ENCODE data around the gene CENPS.
"Not testable (repeated sequence)": the region's sequence is repeated elsewhere in the genome, so short reads cannot be mapped to it uniquely, and the experiment has no call there.

The CENPS gene

DNA sequence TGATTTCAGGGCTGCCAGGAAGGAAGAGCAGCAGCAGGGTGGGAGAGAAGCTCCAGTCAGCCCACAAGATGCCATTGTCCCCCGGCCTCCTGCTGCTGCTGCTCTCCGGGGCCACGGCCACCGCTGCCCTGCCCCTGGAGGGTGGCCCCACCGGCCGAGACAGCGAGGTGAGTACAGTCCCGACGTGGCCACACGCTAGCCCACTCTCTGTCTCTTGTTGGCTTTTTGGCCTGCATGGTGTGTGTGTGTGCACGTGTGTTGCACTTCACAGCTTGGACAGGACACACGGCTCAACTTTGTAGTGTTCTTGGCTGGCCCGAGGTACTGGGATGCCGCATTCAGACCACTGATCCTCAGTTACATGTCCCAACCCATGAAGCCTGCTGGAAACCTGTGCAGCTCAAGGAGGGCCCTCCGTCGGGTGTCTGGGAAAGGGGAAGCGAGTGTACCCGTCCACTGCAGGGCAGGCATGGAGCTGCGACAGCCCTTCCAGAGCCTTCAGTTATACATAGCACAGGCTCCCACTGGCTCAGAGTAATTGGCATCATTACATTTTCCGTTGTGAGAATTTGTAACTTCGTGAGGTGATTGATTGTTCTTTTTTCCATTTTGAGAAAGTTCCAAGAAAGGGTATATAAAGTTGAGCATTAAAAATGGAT is 20.1 kb downstream of the CENPS start:
- H3K27ac ChIP-seq, result no peak overlapping the region
- no peak overlapping the region for H2AFZ ChIP-seq
- H3K4me2 ChIP-seq (ENCODE audit: low read length), result no peak overlapping the region

GRCh38 chr1:10450836-10451235 is 20.6 kb downstream of the CENPS start:
- Histone ChIP-seq H3K4me2 (ENCODE audit: low read length) (no peak overlapping the region), H3K4me3 (ENCODE audit: low read depth, low read length) (no peak overlapping the region), H3K27ac (no peak overlapping the region), H3K9me3 (ENCODE audit: control insufficient read depth, low read length) (no peaks in the 10 kb centered on the region), H3K4me1 (no peaks in the 10 kb centered on the region), H3K27me3 (ENCODE audit: control insufficient read depth, insufficient read depth, low read length) (no peaks in the 10 kb centered on the region), H2AFZ (no peak overlapping the region), H3K9ac (no peak overlapping the region), H3K79me2 (no peaks in the 10 kb centered on the region), H3K36me3 (ENCODE audit: control insufficient read depth, insufficient read depth, low read length) (no peaks in the 10 kb centered on the region)
- TF ChIP-seq, protein P1, sequence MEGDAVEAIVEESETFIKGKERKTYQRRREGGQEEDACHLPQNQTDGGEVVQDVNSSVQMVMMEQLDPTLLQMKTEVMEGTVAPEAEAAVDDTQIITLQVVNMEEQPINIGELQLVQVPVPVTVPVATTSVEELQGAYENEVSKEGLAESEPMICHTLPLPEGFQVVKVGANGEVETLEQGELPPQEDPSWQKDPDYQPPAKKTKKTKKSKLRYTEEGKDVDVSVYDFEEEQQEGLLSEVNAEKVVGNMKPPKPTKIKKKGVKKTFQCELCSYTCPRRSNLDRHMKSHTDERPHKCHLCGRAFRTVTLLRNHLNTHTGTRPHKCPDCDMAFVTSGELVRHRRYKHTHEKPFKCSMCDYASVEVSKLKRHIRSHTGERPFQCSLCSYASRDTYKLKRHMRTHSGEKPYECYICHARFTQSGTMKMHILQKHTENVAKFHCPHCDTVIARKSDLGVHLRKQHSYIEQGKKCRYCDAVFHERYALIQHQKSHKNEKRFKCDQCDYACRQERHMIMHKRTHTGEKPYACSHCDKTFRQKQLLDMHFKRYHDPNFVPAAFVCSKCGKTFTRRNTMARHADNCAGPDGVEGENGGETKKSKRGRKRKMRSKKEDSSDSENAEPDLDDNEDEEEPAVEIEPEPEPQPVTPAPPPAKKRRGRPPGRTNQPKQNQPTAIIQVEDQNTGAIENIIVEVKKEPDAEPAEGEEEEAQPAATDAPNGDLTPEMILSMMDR (IDR thresholded peaks at IDR 0.05), result no peak

More for the DNA sequence above, 20.1 kb downstream of the CENPS start:
- H3K4me1 ChIP-seq, result no peaks in the 10 kb centered on the region
- no peak overlapping the region for H3K9ac ChIP-seq
- H3K9me3 ChIP-seq (ENCODE audit: control insufficient read depth, low read length), result no peaks in the 10 kb centered on the region
- H3K79me2 ChIP-seq, result no peaks in the 10 kb centered on the region
- no peak overlapping the region for H3K4me3 ChIP-seq (ENCODE audit: low read depth, low read length)
- no peaks in the 10 kb centered on the region for H3K27me3 ChIP-seq (ENCODE audit: control insufficient read depth, insufficient read depth, low read length)
- TF ChIP-seq, protein P1 (IDR thresholded peaks at IDR 0.05), result no peak
- no peaks in the 10 kb centered on the region for H3K36me3 ChIP-seq (ENCODE audit: control insufficient read depth, insufficient read depth, low read length)

DNA sequence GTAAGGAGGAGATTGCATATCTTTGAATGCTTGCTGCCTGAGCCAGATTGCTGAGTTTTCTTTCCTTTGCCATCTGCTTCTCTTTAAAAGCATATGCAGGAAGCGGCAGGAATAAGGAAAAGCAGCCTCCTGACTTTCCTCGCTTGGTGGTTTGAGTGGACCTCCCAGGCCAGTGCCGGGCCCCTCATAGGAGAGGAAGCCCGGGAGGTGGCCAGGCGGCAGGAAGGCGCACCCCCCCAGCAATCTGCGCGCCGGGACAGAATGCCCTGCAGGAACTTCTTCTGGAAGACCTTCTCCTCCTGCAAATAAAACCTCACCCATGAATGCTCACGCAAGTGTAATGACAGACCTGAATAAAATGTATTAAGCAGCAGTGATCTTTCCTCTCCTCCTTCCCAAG is 21.1 kb downstream of the CENPS start:
- Histone ChIP-seq H2AFZ (no peak overlapping the region), H3K9me3 (ENCODE audit: control insufficient read depth, low read length) (no peaks in the 10 kb centered on the region), H3K27ac (no peak overlapping the region), H3K79me2 (no peaks in the 10 kb centered on the region), H3K4me2 (ENCODE audit: low read length) (no peak overlapping the region), H3K27me3 (ENCODE audit: control insufficient read depth, insufficient read depth, low read length) (no peaks in the 10 kb centered on the region), H3K4me1 (no peaks in the 10 kb centered on the region), H3K36me3 (ENCODE audit: control insufficient read depth, insufficient read depth, low read length) (no peaks in the 10 kb centered on the region), H3K4me3 (ENCODE audit: low read depth, low read length) (no peak overlapping the region), H3K9ac (no peak overlapping the region)
- TF ChIP-seq, protein P1 (IDR thresholded peaks at IDR 0.05), result no peak

GRCh38 chr1:10456048-10456447 is 25.8 kb downstream of the CENPS start:
- Histone ChIP-seq H3K4me2 (ENCODE audit: low read length) (no peak overlapping the region), H3K4me3 (ENCODE audit: low read depth, low read length) (no peak overlapping the region), H3K36me3 (ENCODE audit: control insufficient read depth, insufficient read depth, low read length) (no peaks in the 10 kb centered on the region), H3K27ac (no peak overlapping the region), H3K79me2 (no peaks in the 10 kb centered on the region), H3K9ac (no peak overlapping the region), H3K27me3 (ENCODE audit: control insufficient read depth, insufficient read depth, low read length) (no peaks in the 10 kb centered on the region), H2AFZ (no peak overlapping the region), H3K4me1 (no peaks in the 10 kb centered on the region), H3K9me3 (ENCODE audit: control insufficient read depth, low read length) (no peaks in the 10 kb centered on the region)
- TF ChIP-seq, protein P1 (IDR thresholded peaks at IDR 0.05), result no peak

- H3K36me3 ChIP-seq (ENCODE audit: control insufficient read depth, insufficient read depth, low read length), result no peaks in the 10 kb centered on the region
- H3K27ac ChIP-seq, result no peak overlapping the region
- no peaks in the 10 kb centered on the region for H3K9me3 ChIP-seq (ENCODE audit: control insufficient read depth, low read length)
- no peaks in the 10 kb centered on the region for H3K79me2 ChIP-seq
- TF ChIP-seq, protein P1 (IDR thresholded peaks at IDR 0.05), result no peak
- no peaks in the 10 kb centered on the region for H3K4me1 ChIP-seq
- no peak overlapping the region for H3K4me2 ChIP-seq (ENCODE audit: low read length)
- H3K9ac ChIP-seq, result no peak overlapping the region
- no peak overlapping the region for H2AFZ ChIP-seq
- no peaks in the 10 kb centered on the region for H3K27me3 ChIP-seq (ENCODE audit: control insufficient read depth, insufficient read depth, low read length)
- H3K4me3 ChIP-seq (ENCODE audit: low read depth, low read length), result no peak overlapping the region
Observed at GRCh38 chr1:10456661-10457060, 26.4 kb downstream of the CENPS start.

DNA sequence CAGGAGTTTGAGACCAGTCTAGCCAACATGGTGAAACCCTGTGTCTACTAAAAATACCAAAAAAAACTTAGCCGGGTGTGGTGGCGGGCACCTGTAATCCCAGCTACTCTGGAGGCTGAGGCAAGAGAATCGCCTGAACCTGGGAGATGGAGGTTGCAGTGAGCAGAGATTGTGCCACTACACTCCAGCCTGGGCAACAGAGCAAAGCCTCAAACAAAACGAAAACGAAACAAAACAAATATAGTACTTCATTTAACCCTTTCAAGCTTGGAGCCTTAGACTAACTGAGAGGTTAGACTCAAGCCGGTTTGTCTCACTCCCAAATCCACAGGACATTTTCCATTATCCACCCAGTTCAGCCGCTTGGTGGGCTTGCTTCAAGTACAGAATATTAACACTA is 27.2 kb downstream of the CENPS start:
- H3K79me2 ChIP-seq; H3K4me2 ChIP-seq (ENCODE audit: low read length); H3K9me3 ChIP-seq (ENCODE audit: control insufficient read depth, low read length); H3K27ac ChIP-seq; H2AFZ ChIP-seq; H3K4me3 ChIP-seq (ENCODE audit: low read depth, low read length); H3K27me3 ChIP-seq (ENCODE audit: control insufficient read depth, insufficient read depth, low read length); H3K4me1 ChIP-seq; H3K36me3 ChIP-seq (ENCODE audit: control insufficient read depth, insufficient read depth, low read length); H3K9ac ChIP-seq: not testable (repeated sequence)

Data from parathyroid adenoma (tissue), 2 donors.